Measurements from ENCODE around the gene ARSD.

DNA sequence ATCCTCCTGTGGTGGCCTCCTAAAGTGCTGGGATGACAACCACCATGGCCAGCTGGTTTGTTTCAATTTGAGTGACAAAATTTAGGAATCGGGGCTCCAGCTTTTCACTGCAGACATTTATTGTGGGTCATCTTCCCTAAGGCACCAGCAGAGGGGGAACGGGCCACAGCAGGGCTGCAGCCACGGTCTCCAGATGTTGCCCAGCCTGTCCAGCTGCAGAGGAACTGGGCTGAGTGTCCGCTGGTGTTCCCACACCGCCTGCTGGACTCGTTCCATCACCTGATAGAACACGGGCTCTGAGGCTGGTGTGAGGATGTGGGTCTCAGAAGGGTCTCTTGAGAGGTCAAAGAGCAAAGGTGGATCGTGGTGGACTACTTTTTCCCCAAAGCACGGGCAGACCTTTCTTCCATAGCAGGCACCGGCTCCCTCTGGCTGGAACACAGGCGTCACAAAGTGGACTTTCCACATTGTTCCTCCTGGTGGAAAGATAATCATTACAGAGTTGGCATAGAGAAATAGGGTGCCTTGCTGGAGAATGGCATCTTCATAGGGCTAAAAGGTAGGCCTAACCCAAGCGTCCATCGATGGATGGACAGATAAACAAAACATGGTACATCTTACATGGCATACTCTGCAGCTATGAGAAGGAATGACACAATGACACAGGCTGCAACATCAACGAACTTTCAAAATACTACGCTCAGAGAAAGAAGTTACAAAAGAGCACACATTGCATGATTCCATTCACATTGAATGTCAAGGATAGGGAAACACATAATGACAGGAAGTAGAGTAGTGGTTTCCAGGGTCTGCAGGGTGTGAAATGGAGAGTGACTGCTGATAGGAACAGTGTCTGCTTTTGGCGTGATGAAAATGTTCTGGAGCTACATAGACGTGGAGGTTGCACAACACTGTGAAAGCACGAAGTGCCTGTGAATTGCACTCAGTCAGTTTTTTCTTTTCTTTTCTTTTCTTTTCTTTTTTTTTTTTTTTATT, 5.9 kb upstream of the ARSD start:
- TF ChIP-seq, protein P1, sequence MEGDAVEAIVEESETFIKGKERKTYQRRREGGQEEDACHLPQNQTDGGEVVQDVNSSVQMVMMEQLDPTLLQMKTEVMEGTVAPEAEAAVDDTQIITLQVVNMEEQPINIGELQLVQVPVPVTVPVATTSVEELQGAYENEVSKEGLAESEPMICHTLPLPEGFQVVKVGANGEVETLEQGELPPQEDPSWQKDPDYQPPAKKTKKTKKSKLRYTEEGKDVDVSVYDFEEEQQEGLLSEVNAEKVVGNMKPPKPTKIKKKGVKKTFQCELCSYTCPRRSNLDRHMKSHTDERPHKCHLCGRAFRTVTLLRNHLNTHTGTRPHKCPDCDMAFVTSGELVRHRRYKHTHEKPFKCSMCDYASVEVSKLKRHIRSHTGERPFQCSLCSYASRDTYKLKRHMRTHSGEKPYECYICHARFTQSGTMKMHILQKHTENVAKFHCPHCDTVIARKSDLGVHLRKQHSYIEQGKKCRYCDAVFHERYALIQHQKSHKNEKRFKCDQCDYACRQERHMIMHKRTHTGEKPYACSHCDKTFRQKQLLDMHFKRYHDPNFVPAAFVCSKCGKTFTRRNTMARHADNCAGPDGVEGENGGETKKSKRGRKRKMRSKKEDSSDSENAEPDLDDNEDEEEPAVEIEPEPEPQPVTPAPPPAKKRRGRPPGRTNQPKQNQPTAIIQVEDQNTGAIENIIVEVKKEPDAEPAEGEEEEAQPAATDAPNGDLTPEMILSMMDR (conservative IDR thresholded peaks at IDR 0.05) = no peak
- no peak for TF ChIP-seq ZFX (IDR thresholded peaks at IDR 0.05)

Measured in C4-2B (cell line).